ENCODE measurements around the gene RPRD2.

RPRD2 gene

GRCh38 chr1:150514913-150515327 is 151.0 kb downstream of the RPRD2 start:
- DNase-seq (ENCODE audit: low spot score): no peak

GRCh38 chr1:150515328-150516049 is 151.5 kb downstream of the RPRD2 start, which contains the start of gene FALEC:
FALEC (plus strand) TSS chr1:150515752.
- DNase-seq (ENCODE audit: low spot score): peak; percentile 99

- no peak for DNase-seq (ENCODE audit: low spot score)
Observed at GRCh38 chr1:150516050-150516591, 152.2 kb downstream of the RPRD2 start.

GRCh38 chr1:150516616-150517015 is 152.7 kb downstream of the RPRD2 start:
- no peak for DNase-seq (ENCODE audit: low spot score)

- no peak for DNase-seq (ENCODE audit: low spot score)
Observed at GRCh38 chr1:150521196-150521968, 157.4 kb downstream of the RPRD2 start.

GRCh38 chr1:150525348-150525747 is 161.4 kb downstream of the RPRD2 start:
- no peak for DNase-seq (ENCODE audit: low spot score)

Data from AG08395 (cell line).